Choroid plexus epithelial cell (primary cell): Measurements from ENCODE around the gene AGT.
"Not testable (repeated sequence)": the region's sequence is repeated elsewhere in the genome, so short reads cannot be mapped to it uniquely, and the experiment has no call there.

Experiments used
- DNase-seq: peaks from one replicate; pipeline ENCODE4 v3.0.0-alpha.2; 2010; ENCODE audit warnings: low read depth
- H3K4me3 ChIP-seq: 2 replicates; pipeline ENCODE4 v1.5.1; 2011; ENCODE audit warnings: low read depth, mild to moderate bottlenecking, control low read depth, low read length, moderate library complexity
- TF ChIP-seq, protein P1 (sequence below): conservative IDR thresholded peaks from 2 replicates; pipeline ENCODE4 v1.5.1; 2011; ENCODE audit warnings: low read depth, mild to moderate bottlenecking, control low read depth, inconsistent platforms, low read length, moderate library complexity

The AGT gene

DNA sequence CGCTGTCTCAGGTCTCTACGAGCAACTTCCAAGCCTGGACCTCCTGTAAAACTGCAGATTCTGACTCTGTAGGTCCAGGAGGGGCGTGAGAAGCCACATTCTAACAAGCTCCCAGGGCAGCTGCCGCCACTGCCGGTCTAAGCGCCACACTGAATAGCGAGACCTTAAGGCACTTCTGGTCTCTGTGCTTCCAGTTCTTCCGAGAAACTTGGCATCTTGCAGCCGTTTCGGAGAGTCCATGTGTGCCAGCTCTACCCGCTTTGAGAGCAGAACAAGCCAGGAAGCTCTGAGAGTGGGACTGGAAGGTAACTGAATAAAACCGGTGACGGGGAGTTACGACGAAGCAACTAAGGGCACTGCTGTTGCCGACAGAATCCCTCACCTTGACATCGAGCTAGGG, 12.5 kb downstream of the AGT start:
- TF ChIP-seq, protein P1, sequence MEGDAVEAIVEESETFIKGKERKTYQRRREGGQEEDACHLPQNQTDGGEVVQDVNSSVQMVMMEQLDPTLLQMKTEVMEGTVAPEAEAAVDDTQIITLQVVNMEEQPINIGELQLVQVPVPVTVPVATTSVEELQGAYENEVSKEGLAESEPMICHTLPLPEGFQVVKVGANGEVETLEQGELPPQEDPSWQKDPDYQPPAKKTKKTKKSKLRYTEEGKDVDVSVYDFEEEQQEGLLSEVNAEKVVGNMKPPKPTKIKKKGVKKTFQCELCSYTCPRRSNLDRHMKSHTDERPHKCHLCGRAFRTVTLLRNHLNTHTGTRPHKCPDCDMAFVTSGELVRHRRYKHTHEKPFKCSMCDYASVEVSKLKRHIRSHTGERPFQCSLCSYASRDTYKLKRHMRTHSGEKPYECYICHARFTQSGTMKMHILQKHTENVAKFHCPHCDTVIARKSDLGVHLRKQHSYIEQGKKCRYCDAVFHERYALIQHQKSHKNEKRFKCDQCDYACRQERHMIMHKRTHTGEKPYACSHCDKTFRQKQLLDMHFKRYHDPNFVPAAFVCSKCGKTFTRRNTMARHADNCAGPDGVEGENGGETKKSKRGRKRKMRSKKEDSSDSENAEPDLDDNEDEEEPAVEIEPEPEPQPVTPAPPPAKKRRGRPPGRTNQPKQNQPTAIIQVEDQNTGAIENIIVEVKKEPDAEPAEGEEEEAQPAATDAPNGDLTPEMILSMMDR: no peak
- H3K4me3 ChIP-seq: no peak overlapping the region
- DNase-seq: no peak

DNA sequence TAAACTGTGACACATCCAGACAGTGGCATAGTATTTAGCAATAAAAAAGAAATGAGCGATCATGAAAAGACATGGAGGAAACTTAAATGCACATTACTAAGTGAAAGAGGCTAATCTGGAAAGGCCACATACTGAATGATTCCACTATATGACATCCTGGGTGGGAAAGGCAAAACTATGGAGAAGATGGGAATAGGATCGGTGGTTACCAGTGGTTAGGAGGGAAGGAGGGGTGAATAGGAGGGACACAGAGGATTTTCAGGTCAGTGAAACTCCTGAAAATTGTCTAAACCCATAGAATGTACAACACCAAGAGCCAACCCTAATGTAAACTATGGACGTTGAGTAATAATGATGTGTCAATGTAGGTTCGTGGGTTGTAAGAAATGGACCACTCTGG, 13.8 kb downstream of the AGT start:
- H3K4me3 ChIP-seq: no peak overlapping the region
- TF ChIP-seq, protein P1: no peak
- no peak for DNase-seq

DNA sequence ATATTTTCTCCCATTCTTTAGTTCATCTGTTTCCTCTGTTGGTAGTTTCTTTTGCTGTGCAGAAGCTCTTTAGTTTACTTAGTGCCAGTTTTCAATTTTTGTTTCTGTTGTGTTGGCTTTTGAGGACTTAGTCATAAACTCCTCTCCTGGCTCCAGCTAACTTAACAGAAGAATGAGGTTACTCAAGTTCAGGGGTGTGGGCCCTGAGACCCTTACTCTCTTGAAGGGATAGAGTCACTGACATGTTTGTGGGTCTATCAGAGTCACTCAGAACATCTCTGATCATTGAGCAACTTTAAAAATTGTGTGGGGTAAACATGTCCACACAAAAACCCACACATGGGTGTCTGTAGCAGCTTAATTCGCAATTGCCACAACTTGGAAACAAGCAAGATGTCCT, 14.2 kb downstream of the AGT start:
- H3K4me3 ChIP-seq: no peak overlapping the region
- DNase-seq: no peak
- TF ChIP-seq, protein P1: no peak

DNA sequence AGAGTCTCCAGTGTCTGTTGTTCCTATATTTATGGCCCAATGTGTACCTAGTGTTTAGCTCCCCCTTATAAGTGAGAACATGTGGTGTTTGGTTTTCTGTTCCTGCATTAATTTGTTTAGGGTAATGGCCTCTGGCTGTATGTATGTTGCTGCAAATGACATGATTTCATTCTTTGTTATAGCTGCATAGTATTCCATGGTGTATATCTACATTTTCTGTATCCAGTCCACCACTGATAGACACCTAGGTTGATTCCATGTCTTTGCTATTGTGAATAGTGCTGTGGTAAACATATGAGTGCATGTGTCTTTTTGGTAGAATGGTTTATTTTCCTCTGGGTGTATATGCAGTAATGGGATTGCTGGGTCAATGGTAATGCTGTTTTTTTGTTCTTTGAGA, 15.0 kb downstream of the AGT start:
- DNase-seq, H3K4me3 ChIP-seq: not testable (repeated sequence)

DNA sequence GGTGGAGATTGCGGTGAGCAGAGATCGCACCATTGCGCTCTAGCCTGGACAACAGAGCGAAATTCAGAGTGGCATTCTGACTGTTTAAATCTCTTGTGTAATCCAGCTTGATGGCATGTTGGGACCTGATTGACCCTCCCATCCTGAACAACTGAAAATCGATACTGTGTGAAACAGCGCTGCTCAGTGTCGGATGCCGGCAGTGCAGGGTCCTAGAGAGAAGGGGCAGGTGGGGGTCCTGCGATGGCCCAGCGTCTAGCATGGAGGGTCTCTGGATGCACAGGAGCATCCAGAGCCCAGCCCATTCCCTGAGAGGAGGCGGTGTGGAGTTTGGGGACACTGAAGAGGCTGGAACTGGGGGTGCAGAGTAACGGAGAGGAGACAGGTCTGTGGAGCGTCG, 15.8 kb downstream of the AGT start:
- no peak for DNase-seq
- no peak overlapping the region for H3K4me3 ChIP-seq
- TF ChIP-seq, protein P1: no peak

DNA sequence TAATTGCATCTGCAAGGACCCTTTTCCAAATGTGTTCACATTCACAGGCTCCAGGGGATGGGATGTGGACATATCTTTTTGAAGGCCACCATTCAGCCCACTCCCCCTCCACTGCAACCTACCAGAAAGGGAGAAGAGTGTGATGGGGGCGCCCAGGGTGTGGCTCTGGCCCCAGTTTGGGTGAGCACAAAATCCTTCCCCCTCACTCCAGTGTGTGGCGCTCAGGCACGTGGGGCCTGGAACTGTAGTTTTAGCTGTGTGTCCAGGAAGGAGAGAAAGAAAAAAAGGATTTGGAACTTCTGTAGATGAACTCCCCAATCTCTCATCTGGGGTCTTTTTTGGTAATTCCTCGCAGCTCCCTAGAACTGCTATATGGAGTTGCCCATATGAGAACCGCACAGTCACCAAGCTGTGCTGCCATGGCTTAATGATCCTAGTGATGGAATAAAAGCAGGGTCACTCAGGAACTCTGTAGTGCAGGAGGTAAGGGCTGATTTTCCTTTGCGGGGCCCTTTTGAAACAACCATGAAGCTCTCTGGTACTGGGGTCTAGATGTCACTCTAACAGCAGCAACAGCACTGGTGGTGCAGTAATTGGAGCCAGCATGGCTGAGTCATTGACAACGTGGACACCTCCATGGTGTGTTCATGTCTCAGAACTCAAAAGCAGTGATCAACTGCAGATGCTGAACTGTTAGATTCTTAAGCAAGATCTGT, 17.0 kb downstream of the AGT start:
- peak; percentile 34 for DNase-seq
- no peak overlapping the region for H3K4me3 ChIP-seq
- TF ChIP-seq, protein P1: no peak

DNA sequence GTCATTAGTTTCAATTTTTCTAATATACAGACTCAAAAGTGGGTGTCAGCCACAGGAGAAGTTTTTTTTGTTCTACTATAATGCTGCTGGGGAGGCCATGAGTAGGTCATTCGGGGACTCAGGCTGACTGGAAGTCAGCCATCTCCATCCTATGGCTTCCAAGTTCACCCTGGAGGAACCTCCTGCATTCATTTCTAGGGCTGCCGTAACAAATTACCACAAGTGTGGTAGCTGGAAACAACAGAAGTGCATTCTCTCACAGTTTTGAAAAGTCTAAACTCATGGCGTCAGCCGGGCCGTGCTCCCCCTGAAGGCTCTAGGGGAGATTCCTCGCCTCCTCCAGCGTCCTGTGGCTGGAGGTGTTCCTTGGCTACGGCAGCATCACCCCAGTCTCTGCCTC, 17.7 kb downstream of the AGT start:
- no peak overlapping the region for H3K4me3 ChIP-seq
- no peak for DNase-seq
- TF ChIP-seq, protein P1: no peak
